ENCODE results near the gene ZNF507.

Gene ZNF507

DNA sequence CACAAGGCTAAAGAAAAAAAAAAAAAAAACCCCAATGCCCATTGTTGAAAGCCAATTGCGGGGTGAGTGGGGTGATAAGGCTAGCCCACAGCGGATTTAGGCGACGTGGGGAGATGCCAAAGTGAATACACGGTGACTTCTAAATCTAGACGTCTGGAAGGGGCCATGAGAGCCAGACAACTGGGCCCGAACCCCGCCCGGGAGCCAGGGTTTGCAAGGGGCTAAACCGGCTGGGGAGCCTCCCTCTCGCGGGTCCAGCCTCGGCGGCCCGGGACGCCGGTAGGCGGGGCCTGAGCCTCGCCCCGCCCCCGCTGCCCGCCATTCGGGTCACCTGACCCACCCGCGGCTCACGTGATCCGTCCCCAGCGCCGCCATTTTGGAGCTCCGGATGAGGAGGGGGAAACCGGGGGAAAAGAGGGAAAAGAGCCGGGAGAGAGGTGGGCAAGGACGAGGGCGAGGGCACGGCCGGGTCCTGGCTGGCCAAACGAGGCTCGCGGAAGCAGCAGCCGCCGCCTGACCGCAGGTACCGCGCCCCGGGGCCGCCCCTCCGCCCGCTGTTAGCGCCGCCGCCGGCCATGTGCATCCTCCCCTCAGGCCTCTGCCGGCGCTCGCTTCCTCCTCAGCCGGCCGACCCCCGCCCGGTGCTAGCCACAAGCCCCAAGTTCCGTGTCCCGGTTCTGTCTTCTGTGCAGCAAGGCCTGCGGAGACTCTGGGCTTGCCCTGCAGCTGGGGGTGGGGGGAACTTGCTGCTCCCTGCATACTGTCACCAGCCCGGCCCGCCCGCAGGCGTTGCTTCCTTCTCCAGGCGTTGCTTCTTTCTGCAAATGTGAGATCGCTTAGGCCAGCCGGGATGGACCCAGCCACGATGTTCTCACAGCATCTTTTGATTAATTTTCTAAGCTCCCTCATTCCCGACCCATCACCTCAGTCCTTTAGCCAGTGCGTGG, at the start of gene ZNF507:
Gene ZNF507, plus strand, starts transcription at position 350 of the 947 bp plus-strand sequence. CDS start 7,221 bp downstream, outside the sequence.
- in situ Hi-C loops (cut with HindIII; ENCODE audit: low sequenced_read_pairs), result no loop called here

DNA sequence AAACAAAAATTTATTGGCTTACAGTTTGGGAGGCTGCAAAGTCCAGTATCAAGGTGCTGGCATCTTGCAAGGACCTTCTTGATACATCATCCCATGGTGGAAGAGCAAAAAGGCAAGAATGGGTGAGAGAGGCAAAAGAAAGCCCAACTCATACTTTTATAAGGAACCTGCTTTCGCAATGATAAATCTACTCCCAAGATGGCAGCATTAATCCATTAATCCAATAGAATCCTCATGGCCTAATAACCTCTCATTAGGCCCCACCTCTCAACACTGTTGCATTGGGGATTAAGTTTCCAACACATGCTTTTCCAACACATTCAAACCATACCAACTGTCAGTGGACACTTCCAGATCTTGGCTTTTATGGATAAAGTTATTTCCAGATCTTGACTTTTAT, 48.7 kb upstream of the ZNF507 start:
- in situ Hi-C loops (cut with HindIII; ENCODE audit: low sequenced_read_pairs), result no loop called here

DNA sequence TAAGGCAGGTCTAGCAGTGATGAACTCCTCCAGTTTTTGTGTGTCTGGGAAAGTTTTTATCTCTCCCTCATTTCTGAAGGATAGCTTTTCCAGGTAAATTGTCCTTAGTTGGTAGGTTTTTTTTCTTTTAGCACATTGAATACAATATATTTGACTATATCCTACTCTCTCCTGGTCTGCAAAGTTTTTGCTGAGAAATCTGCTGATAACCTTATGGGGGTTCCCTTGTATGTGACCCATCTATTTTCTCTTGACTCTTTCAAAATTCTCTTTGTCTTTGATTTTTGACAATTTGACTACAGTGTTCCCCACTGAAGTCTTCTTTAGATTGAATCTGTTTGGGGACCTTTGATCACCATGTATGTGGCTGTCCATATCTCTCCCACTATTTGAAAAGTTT, 42.6 kb upstream of the ZNF507 start:
- in situ Hi-C loops (cut with HindIII; ENCODE audit: low sequenced_read_pairs), result no loop called here

DNA sequence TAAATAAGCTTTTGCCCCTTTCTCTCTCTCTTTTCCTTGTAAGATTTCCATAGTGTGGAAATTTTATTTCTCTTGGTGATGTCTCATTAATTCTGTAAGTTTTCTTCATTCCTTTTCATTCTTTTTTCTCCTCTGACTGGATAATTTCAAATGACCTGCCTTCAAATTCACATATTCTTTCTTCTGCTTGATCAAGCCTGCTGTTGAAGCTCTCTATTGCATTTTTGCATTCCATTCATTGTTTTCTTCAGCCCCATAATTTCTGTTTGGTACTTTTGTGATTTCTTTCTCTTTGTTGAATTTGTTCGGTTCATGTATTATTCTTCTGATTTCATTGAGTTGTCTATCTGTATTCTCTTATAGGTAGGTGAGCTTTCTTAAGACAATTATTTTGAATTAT, 42.2 kb upstream of the ZNF507 start:
- in situ Hi-C loops (cut with HindIII; ENCODE audit: low sequenced_read_pairs), result no loop called here

DNA sequence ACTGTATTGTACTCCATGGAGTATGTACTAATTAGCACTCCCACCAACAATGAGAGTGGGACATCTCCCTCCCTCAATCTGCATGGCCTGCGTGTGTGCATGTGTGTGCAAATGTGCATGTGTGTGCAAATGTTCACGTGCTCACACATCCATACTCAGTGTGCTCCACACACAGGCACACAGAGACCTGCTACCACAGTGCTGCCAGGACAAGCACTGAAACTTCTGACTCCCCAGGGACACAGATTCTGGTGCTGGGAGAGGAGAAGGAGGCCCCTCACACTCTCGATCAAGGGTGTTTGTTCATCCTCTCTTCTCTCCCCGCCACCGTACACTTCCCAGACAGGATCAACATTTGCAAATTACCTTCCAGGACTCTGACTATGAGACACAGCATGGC, 37.8 kb upstream of the ZNF507 start:
- in situ Hi-C loops (cut with HindIII; ENCODE audit: low sequenced_read_pairs), result no loop called here

DNA sequence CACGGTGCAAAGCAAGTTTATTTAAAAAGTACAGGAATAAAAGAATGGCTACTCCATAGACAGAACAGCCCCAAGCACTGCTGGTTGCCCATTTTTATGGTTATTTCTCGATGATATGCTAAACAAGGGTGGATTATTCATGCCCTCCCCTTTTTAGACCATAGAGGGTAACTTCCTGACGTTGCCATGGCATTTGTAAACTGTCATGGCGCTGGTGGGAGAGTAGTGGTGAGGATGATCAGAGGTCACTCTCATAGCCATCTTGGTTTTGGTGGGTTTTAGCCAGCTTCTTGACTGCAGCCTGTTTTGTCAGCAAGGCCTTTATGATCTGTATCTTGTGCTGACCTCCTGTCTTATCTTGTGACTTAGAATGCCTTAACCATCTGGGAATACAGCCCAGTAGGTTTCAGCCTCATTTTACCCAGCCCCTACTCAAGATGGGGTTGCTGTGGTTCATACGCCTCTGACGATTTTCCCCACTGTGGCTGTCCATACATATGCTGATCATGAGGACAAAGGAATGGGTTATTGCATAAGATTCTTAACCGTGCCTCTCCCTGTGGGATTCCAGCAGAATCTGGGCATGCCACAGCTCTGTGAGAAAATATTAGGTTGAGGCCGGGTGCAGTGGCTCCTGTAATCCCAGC, 36.9 kb upstream of the ZNF507 start:
- in situ Hi-C loops (cut with HindIII; ENCODE audit: low sequenced_read_pairs), result no loop called here

DNA sequence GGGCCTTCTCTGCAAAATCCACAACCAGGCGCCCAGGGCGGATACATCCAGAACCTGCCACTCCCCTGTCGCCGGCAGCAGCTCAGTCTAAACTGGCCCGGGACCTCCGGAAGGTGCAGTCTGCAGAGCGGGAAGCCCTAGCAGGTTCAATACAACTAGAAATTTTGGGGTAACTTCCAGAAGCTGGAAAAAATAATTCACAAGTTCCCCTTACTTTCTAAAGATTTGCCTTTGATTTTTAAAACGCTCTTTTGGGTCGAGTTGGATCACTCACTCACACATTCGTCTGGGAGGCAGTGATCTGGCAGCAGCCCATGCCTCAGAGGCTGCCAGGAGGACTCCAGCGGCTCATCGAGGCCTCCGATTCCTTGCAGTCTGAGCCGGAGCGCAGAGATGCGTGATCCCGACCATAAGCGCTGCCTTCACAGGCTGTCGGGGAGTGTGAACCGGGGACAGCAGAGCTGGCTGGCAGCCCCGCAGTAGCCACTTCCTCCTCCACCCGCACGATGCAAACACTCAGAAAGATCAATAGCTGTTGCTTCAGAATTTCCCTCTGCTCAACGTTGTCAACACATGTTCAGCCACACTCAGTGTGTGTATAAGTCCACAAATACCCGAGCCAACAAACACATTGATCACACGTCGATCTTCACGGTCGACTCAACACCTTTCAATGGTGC, 35.6 kb upstream of the ZNF507 start:
- in situ Hi-C loops (cut with HindIII; ENCODE audit: low sequenced_read_pairs), result no loop called here

DNA sequence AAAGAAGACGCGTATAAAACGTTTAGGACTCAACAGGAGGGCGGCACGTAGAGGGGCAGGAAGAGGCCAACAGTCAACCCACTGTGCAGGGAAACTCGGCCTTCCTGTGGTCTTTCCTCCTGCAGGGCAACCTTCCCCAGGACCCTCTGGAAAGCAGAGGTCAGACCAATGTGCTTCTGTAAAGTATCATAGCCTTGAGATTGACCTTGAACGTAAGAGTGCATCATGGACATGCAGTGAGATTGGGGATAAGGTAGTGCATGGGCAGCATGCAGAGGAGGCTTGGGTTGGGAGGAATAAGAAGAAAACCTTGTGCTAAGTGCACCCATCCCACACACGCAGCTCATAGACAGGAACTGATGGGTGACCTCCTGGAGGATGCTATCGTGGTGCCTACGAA, 34.0 kb upstream of the ZNF507 start:
- in situ Hi-C loops (cut with HindIII; ENCODE audit: low sequenced_read_pairs), result no loop called here

DNA sequence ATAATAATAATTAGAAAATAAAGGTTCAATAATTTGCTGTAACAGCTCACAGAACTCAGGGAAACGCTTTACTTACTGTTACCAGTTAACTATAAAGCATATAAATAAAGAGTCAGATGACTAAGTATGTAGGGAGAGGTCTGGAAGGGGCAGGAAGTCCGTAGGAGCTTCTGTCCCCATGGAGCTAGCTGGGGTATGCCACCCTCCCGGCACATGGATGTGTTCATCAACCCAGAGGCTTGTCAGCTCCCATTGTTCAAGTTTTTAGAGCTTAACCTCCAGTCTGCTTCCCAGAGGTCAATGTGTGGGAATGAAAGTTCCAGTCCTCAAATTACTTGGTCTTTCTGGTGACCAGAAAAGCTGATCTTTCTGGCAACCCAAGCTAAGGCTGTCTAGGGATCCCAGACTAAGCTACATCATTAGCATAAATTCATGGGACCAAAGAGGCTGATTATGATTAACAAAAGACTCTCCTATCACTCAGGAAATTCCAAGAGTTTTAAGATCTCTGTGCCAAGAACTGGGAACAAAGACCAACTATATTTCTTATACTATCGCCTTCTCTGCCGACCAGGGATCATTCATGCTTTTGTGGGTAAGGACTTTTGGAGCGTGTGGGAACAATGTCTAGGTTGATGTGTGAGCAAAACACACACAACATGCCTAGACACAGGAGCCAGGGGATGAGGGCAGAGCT, 31.7 kb upstream of the ZNF507 start:
- in situ Hi-C loops (cut with HindIII; ENCODE audit: low sequenced_read_pairs), result no loop called here

DNA sequence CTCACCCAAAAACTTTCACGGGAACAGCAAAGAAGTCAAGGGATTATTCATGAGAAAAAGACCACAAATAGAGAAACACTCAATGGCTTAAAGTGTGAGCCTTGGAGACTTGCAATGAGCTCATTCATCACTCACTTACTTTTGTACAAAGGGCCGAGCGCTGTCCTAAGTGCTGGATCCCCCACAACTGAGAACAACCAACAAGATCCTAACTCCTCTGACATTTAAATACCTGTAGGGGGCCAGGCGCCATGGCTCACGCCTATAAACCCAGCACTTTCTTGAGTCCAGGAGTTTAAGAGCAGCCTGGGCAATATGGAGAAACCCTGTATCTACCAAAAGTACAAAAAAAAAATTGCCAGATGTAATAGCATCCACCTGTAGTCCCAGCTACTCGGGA, 29.4 kb upstream of the ZNF507 start:
- in situ Hi-C loops (cut with HindIII; ENCODE audit: low sequenced_read_pairs), result no loop called here

DNA sequence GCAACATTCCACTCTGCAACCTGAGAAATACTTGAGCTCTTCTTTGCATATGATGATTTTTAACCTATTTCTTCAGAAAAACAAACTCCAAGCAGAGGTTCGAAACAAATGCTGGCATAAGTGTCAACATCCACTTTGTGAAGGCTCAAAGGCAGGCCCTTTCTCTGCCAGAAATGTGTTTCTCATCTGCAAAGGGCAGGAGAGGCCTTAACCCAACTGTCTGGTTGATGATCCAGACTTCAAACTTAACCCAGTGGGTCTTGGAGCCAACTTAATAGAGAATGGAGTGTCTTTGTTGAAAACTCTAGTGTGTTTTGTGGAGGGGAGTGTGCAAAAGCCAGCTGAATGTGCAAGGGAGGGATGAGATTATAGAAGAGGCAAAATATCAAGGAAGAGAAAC, 28.3 kb upstream of the ZNF507 start:
- in situ Hi-C loops (cut with HindIII; ENCODE audit: low sequenced_read_pairs), result no loop called here

DNA sequence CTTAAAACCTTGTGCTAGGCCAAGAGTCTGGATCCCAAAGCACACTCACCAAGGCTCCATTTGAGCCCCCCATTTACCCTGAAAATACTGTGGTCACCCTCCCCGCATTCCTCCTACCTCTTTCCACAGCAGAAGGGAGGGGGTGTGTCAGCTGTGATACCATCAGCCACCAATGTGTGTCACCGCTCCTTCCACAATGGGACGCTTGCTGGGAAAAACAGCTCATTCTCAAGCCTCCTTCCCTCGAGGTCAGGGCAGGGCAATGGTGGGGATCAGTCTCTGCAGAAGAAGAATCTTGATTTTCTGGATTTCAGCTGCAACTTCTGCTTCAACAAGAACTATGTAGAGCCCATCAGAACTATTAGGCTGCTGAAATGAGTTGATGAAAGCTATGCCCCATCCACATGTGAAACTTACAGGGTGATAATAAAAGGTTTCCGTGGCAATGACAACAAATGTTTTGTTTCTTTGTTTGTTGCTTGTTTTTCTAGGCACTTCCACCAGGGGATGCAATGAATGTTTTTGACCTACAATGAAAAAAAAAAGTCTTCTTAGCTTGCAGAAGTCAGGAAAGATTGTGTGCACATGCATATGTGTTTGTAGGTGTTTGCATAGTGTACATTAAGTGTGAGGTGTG, 26.4 kb upstream of the ZNF507 start:
- in situ Hi-C loops (cut with HindIII; ENCODE audit: low sequenced_read_pairs), result no loop called here

DNA sequence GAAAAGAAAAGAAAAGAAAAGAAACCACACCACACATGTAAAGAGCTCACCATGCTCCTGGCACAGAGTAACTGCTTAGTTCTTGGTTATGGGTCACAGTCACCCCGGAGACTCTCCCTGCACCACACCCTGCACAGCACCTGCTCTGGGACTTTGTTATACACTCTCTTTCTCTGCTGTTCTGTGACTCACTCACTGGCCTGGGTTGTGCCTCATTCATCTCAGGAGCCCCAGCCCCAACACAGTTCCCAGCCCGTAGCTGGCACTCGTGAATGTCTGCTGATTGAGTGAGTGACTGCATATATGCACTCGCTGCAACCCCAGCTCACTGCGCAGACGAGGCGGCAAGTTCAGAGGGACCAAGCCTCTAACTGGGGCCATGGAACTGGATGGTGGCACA, 22.9 kb upstream of the ZNF507 start:
- in situ Hi-C loops (cut with HindIII; ENCODE audit: low sequenced_read_pairs), result no loop called here

DNA sequence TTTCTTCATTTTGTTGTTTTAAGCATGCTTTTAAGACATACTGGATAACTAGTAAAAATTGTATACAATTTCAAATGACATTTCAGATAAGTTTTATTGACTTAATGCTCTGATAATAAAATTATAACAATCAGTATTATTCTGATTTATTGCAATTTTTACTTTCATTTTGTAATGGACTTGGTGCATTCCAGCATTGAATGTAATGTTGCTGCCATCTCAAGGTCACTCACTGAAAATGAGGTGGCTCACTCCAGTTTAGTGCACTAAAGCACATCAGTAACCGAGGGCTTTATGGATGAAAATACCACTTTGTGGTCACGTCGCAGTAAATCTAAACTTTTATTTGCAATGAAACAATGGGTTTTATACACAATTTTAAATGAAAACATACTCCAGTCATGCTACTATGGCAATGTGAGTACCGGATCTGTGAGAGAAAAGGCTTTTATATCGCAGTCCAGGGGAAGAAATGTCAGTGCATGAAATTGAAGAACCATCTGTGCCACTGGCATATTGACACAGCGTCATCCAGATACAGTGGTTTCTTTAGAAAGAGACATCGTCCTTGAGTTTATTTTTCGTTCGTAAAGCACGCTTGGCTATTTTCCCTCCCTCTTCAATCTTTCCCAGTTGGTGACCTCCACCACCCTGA, 20.7 kb upstream of the ZNF507 start:
- in situ Hi-C loops (cut with HindIII; ENCODE audit: low sequenced_read_pairs), result no loop called here

DNA sequence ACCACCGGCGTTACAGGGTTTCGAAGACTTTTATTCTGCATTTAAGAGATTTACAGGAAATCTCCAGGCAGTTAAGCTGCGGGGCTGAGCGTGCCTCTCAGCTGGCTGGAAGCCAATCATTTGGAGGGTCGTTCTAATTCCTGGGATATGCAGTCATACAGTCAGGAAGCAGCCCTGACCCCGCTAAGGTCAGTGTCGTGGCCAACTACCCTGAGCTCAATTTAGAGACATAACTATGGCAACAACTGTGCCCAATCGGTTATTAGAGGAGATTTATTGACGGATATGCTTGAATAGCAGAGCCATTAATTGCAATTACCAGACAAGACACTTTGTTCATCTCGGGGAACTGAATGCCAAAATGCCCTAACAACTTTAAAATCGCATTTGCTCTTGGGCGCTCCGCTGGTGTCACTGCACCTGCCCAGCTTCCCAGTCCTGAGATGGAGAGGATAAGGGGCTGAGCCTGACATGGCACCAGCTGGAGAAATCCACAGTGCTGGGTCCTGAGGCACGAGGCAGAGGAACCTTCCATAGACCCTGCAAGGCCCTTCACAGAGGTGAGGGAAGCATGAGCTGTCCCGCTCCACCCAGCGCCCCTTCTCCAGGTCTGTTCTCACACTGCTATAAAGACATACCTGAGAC, 15.1 kb upstream of the ZNF507 start:
- in situ Hi-C loops (cut with HindIII; ENCODE audit: low sequenced_read_pairs), result no loop called here

DNA sequence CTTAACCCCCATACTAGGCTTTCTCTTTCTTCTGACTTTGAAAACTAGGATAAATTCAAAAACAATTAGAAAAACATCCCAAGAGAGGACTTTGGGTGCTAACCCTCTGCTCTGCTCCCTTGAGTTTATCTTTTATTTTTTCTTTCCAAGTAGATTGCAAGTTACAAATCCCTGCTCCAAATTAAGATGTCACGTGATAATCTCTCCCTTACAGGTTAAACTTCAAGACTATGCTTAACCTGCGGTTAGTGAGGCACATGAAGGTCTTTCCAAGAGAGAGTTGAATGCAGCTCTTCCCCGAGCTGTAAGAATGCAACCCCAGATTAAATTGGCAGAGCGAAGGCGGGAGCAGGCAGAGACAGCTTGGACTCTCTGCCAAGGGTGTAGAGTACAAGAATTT, 12.2 kb upstream of the ZNF507 start:
- in situ Hi-C loops (cut with HindIII; ENCODE audit: low sequenced_read_pairs), result no loop called here

DNA sequence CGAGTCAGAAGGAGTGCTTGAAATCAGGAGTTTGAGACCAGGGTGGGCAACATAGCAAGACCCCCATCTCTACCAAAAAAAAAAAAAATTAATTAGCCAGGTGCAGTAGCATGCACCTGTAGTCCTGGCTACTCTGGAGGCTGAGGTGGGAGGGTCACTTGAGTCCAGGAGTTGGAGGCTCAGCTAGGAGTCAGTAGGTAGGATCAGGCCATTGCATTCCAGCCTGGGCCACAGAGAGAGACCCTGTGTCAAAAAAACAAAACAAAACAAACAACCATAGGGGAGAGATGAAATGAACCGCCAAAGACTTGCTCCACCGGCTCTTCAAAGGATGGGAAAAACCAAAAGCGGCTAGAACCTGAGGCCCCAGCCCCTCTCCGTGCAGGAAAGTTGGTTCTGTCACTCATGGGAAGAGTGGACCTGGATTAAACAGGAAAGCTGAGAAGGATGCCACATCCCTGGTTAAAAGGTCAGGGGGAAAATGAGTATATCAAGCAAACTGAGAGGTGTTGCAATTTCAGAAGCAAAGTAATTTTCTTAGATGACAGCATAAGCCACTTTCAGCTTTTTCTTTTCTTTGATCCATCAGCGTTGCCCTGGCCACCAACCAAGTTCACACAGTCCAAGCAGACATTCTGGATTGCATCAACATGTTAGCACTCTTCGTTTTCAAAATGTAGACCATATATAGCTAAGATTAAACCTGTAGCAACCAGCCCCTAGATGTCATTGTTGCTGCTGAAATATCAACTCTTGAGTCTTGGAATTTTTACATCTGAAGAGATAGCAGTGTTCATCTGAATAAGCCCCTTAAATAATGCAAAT, 8.9 kb upstream of the ZNF507 start:
- in situ Hi-C loops (cut with HindIII; ENCODE audit: low sequenced_read_pairs), result no loop called here

DNA sequence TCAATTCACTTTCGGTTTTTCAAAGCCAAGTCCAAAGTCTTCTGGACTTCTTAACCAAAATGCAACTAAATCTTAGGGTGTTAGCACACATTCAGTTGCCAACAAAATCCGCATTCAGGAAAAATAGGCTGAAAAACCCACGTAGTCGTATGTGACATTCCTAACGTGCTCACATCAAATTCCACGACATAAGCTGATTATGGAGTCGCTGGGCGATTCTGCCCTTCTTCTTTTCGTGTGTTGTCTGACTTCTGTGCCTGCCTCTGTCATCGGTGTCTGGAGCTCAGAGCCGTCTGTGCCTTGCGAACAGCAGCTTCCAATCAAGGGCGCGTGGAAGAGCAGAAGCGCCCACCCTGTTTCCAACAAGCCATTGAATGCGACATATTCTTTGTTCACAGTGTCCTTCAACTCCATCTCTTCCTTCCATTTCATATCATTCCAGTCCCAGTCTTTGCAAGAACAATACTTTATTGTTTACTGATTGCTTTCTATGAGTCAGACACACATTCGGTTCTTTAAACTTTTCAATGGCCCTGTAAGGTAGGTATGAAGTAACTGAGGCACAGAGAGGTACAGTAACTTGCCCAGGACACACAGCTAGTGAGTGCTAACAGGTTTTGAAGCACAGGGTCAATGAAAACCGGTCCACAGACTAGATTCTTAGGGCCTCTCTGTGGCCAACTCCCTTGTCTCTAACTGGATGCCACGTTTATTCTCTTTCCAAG, 8.2 kb upstream of the ZNF507 start:
- in situ Hi-C loops (cut with HindIII; ENCODE audit: low sequenced_read_pairs), result no loop called here

All from endothelial cell of hepatic sinusoid (primary cell).